Embryonic facial prominence (tissue), 1 donor: ENCODE measurements around the gene PMEL.

Source experiments
- DNase-seq: peaks from one replicate; pipeline ENCODE4 v3.0.0-alpha.2; 2016; ENCODE audit errors: extremely low spot score

PMEL gene

GRCh38 chr12:55942055-55942454 is 23.8 kb downstream of the PMEL start:
- no peak for DNase-seq

- peak; percentile 62 for DNase-seq
Observed at GRCh38 chr12:55940065-55940732, 25.6 kb downstream of the PMEL start.

DNA sequence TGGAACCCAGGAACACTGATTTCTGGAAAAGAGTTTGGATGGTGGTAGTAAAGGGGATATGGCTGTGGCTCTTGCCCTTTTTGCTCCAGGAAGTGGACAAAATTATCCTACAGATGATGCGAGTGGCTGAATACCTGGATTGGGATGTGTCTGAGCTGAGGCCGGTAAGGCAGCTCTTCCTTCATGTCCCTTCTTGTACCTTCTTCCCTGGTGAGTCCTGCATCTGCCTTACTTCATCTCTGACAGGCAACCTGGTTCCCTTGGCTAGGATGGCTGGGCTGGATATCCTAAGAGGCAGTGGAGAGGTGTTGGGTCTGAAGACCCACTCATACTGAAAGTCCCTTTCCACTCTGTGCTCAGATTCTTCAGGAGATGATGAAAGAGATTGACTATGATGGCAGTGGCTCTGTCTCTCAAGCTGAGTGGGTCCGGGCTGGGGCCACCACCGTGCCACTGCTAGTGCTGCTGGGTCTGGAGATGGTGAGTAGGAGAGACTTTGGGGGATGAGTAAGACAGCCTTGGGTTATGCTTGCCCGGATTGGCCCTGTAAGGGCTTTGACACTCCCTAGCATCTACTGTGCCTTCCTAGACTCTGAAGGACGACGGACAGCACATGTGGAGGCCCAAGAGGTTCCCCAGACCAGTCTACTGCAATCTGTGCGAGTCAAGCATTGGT is 26.9 kb downstream of the PMEL start:
- DNase-seq: no peak

- DNase-seq: no peak
Observed at GRCh38 chr12:55937981-55938380, 27.9 kb downstream of the PMEL start.

DNA sequence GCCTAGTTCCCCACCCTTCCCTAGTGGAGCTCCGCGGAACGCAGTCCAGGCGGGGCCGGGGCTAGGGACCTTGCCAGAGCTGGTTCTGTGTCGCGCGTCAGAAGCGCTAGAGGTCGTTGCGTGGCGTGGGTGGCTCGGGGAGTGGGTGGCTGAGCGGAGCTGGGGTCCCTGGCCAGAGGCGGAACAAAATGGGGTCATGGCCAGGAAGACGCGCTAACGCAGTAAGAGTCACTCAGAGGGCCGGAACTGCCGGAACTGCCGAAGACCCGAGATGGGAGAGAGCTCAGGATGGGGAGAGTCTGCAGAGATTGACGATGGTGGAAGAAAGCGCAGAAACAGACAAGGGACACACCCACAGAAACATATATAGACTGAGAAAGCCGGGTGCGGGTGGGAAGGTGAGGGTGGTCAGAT is 30.1 kb downstream of the PMEL start:
- no peak for DNase-seq

DNA sequence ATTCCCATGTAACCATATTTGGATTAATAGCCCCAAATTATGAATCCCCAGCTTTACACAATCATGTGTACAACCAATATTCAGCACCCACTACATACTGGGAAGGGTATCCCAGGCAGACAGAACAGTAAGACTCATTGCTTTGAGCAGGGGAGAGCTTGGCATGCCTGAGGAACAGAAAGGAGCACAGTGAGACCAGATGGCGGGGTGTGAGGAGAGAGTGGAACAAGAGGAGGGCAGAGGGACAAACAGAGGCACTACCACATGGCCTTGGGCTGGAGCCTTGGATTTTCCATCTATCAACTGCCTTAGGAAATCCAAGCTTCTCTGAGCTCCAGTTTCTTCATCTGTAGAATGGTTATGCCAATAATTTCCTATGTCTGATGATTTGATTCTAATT is 31.1 kb downstream of the PMEL start:
- no peak for DNase-seq

GRCh38 chr12:55933799-55934742 is 31.8 kb downstream of the PMEL start:
- DNase-seq: no peak

DNA sequence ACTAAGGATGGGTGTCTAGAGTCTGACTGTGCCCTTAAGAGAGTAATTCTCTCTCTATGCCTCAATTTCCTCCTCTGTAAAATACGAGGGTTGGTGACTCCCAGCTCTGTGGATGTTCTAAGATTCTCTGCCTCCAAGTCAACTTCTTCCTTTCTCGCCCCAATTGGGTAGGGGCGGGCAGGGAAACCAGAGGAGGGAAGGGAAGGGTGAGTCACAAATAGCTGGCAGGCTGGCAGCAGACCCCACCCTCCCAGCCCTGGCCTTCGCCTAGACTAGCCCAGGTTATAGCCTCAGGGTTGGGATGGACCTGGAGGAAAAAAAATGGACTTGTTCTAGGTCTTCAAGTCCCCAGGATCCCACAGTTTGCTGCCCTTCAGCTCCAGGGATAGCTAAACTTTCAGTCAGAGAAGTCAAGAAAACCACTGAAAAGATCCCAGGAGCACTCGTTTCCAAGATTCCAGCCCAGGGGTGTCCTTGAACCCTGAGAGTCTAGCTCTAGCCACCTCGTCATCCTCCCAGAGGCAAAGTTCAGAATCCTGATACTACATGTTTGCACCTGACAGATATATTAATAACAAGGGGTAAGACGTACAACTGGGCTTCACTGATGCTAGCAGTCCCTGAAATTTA is 32.6 kb downstream of the PMEL start:
- DNase-seq: no peak

DNA sequence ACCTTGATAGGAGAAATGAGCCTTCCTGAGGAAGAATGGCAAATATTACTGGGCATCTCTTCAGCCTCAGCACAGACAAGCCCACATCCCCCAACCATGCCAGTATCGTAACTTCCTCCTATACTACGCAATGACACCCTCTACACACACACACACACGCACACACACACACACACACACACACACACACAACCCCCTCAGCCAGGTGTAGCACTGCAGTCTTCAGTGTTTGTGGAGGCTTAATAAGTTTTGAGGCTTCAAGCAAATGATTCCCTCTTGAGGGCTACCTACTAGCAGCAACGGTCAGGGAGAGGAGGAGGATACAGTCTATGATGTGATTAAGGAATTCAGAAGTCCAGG is 33.3 kb downstream of the PMEL start:
- peak; percentile 5 for DNase-seq

- DNase-seq: peak; percentile 49
Observed at GRCh38 chr12:55931780-55932550, 33.9 kb downstream of the PMEL start.

GRCh38 chr12:55931317-55931779 is 34.5 kb downstream of the PMEL start:
- DNase-seq: peak; percentile 5

DNA sequence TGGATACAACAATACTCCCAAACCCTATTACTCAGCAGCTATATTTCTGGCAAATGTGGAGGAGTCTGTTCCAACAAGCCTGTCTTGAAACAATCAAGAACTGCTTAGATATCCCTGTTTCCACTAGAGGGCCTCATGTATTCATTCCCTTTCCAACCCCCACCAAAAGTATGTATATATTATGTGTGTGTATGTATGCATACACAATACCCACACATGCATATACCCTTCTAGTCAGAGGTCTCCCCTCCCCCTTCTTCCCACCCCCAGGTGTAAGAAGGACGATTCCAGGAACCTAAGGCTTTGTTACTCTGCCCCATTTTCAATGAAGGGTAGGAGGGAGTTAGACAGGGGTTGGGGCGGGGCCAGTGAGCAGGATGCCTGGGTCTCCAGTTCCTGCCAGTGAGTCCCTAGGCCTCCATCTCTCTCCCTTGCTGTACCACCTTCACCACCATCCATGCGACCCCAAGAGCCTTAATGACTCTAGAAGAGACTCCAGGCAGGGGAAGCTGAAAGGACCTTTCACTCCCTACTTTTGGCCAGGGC is 35.0 kb downstream of the PMEL start, which contains the start of gene DGKA:
Gene DGKA, plus strand, starts transcription at position 392 of the 546 bp plus-strand sequence. CDS start 5,342 bp downstream, outside the sequence.
- peak; percentile 85 for DNase-seq

- no peak for DNase-seq
Observed at GRCh38 chr12:55929306-55929791, 36.5 kb downstream of the PMEL start.

- DNase-seq: no peak
Observed at GRCh38 chr12:55927588-55928502, 38.0 kb downstream of the PMEL start, which contains the start of gene PYM1. TSS of gene PYM1 (minus strand) at chr12:55927894. CDS start at chr12:55927761, 133 bp downstream.

- peak; percentile 94 for DNase-seq
Observed at GRCh38 chr12:55926738-55927587, 38.9 kb downstream of the PMEL start.

DNA sequence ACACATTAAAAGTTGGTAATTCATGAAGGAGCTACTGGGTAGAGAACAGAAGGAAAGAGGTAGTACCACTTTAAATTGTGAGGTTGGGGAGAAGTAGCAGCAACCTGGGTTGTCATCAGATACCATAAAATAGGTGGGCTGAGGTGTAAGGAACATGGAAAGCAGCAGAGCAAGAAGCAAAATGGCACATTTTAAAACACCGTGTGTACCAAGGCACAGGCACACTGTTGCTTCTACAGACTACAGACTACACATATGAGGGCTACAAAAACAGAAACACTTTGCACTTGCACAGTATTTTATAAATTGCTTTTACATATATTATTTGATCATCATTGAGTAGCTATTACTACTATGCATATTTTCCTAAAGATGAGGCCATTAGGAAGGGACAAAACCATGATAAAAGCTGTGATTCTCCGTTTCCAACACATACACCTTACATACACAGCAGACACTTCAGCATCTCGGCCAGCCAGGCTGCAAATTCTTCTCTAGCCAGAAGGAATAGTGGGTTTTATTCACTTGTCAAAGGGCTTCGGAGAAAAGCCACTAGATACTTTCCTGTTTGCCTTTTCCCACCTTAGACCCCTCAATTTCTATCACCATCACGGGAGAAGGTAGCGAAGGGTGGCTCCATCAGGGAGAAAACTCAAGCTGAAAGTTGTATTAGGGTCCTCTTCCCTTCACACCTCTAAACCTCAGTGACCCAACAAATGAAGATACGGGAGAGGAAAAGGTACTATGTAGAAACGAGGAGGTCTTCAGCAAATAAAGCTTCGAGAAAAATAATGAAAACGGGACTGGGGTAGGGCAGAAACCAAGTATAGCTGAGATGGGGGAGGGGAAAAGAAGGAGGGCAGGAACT is 39.7 kb downstream of the PMEL start:
- no peak for DNase-seq

DNA sequence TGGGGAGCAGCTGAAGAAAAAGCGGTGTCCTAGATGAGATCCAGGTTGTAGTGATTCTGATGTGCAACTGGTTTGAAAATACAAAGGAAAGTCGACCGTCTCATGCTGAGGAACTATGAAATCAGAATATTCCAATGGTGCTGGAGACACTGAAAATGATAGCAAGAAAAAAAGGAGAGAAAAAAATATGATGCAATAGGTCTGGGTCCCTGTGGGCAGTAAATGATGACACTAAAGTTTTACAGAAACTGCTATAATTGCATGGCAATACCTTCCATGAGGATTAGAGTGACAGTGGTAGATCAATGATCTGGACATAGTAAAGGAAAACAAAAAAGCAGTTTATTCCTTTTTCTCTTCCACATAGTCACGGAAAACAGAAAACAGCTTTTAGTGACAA is 40.5 kb downstream of the PMEL start:
- no peak for DNase-seq
